GM18505 (cell line): ENCODE data around the gene POU2AF1.

ENCODE experiments used
- ATAC-seq: cut with Tn5 transposase; IDR thresholded peaks from one replicate; pipeline ENCODE4 v1.9.1; 2021; ENCODE audit not compliant: unreplicated experiment
- POLR2A ChIP-seq: IDR thresholded peaks from 4 replicates; pipeline ENCODE4 v1.6.1; 2011; ENCODE audit warnings: borderline replicate concordance; ENCODE audit not compliant: insufficient read depth, insufficient read length; ENCODE audit errors: extremely low read depth

Gene POU2AF1

DNA sequence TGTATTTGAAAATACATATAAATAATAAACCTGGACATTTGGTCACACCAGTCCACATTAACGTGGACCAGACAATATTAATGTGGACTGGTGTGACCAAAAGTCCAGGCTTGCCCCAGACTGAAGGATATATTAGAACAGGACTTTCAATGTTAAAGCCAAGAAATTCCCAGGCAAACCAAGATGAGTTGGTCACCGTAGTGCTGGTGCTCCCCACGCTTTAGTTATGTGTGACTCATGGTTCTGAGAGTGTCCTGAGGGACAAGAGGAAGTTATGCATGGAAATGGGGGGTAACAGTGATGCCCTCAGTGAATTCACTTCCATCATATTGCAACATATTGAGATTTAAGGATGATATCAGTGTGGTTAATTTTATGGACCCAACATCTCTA is 31.4 kb downstream of the POU2AF1 start:
- TF ChIP-seq POLR2A, result no peak
- ATAC-seq, result no peak

DNA sequence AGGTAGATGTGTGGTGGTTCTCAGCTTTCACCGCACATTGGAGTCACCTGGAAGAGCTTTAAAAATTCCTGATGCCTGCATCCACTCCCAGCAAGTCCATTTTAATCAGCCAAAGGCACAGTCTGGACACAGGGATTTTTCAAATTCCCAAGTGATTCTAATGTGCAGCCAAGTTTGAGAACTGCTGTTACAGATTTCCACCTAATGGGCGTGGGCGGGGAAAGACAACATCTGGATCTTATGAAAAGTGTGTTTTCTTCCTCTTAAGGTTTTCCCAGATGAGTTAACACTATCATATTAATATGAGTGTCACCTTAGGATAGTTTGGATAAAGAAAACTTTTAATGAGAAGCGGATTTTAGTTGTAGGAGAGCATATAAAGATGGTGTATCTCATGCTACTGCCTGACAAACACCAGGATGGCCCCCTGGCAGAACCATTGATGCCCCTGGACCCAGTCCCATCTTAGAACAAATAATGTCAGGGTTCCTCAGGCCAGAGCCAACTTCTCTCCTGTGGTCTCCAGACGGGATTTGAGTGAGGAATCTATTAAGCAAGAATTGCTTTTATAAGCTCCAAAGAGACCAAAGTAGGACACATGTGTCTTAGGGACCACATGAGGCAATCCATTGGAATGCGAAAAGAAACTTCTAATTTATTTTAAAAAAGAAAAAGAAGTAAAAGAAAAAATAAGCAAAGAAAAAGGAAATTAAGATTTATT is 31.9 kb downstream of the POU2AF1 start:
- no peak for ATAC-seq
- peak; percentile 37 for TF ChIP-seq POLR2A

DNA sequence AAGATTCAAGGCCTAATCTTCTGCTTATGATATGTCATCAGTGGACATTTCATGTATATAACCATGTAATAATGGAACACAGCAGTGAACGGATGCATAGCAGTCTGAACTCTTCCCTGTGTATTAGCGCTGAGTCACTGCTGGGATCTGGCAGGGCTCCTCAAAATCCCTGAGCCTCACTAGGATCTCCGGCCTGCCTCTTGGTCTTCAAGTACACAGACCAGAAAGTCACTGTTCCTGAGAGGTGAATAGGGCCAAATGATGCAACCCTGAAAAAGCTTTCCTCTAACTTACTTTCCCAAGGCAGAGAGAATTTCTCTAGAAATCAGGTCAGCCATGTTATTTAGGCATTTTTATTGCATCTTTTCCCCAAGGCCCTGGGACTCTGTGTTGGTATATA is 35.0 kb downstream of the POU2AF1 start:
- peak; percentile 14 for TF ChIP-seq POLR2A
- ATAC-seq, result no peak

DNA sequence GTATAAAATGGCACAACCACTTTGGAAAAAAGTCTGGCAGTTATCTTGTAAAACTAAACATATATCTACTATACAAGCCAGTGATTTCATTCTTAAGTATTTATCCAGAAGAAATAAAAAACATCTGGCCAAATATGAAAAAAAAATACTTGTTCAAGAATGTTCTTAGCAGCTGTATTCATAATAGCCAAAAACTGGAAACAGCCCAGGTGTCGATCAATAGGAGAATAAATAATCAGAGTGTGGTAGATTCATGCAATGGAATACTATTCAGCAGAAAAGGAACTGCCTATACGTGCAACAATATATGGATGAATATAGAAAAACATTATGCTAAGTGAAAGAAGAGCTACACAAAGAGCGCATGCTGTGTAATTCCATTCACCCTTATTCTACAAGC is 36.7 kb downstream of the POU2AF1 start:
- no peak for TF ChIP-seq POLR2A
- ATAC-seq, result no peak

GRCh38 chr11:111339758-111340388 is 39.2 kb downstream of the POU2AF1 start:
- TF ChIP-seq POLR2A, result no peak
- ATAC-seq, result no peak

- no peak for TF ChIP-seq POLR2A
- no peak for ATAC-seq
Observed at GRCh38 chr11:111336582-111337256, 42.4 kb downstream of the POU2AF1 start.

GRCh38 chr11:111336062-111336461 is 43.0 kb downstream of the POU2AF1 start:
- no peak for TF ChIP-seq POLR2A
- ATAC-seq, result no peak

GRCh38 chr11:111335549-111335948 is 43.5 kb downstream of the POU2AF1 start:
- no peak for ATAC-seq
- TF ChIP-seq POLR2A, result no peak

DNA sequence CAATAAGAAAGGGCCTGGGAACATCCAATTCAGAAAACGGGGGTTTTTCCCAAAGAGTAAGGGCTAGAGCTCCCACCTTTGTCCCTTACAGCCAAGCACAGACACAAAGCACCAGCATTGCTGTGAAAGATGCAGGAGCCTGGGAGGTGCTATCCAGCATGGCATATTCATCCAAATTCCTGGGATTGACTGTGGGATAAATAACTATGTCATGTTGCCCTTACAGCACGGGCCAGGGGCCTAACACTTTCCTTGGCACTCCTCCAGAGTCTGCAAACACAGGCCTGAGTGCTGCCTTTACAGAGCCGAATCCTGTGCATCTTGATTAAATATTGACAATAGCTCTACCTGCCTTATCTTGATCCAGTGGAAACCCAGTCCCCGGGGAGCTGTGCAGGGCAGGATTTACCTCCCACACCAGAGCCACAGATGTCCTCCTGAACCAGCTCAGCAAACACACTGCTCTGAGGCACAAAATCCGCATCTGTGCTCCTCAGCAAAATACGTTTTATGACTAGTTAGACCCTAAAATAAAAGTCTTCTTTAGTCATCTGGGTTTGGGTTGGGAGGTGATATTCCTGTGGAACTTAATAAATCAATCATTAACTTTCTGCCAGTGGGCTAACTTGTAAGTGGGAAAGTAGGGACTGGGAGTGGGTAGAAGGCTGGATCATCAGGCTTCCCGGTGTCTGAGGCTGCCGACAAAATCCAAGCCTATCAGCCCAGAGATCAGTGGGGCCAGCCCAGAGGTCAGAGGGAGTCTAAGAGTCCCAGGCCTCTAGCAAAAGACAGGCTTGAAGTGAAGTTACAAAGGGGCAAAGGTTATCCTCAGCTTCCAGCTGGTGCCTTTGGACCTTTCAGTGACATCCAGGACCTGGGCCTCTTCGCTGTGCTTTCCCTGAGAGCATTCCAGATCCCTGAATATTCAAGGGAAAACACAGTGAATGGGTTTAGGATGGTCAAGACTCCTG is 44.3 kb downstream of the POU2AF1 start:
- no peak for TF ChIP-seq POLR2A
- no peak for ATAC-seq

DNA sequence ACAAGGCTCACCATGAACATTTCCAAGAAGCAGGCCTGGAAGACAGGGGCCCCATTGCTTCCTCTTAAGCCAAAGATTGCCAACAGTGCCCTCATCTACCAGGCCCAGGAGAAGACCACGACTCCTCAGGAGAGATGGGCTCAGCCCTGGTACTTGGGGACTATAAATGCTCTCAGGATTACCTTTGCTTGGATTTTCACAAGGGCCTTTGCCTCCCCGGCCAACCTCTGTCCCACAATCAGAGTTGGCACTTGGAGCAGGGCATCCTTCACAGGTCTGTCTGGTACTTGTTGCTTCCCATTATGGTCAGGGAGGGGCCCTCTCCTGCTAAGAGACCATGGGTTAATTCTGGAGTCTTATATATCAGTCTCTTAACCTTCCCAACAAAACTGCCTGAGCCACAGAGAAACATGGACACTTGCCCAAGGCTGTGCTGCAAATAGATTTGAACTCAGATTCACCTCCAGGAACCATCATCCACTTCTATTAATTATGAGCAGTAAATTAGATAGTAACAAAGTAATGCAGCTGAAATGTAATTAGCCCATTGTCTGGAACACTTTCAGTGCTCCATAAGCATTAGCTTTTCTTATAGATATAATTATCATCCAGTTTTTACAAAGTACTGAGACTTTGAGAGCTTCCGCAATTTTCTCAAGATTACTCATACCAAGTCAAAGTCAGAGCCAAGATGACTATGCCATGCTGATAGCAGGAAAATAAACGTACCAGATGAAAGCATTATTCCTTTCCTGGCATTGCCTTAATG is 47.2 kb downstream of the POU2AF1 start:
- no peak for ATAC-seq
- TF ChIP-seq POLR2A, result no peak

GRCh38 chr11:111330234-111330893 is 48.7 kb downstream of the POU2AF1 start:
- ATAC-seq, result no peak
- TF ChIP-seq POLR2A, result no peak
